Measurements from ENCODE around the gene PDE7B.
"Not testable (repeated sequence)": the region's sequence is repeated elsewhere in the genome, so short reads cannot be mapped to it uniquely, and the experiment has no call there.

GRCh38 chr6:136105797-136106196, 254.3 kb downstream of the PDE7B start:
- TF ChIP-seq CTCF (conservative IDR thresholded peaks at IDR 0.05; ENCODE audit: low read depth, low read length); EZH2phosphoT487 (IDR thresholded peaks at IDR 0.05; ENCODE audit: borderline replicate concordance, low read length): not testable (repeated sequence)
